HUES64 (cell line): Measurements from ENCODE around the gene PDLIM3. TPM values are rescaled to one million over a fixed set of nuclear protein-coding genes. Genes with fewer than 3 reads are reported as not detected.
A peak's percentile ranks its signal among the peaks of the same experiment; 100 is the strongest.

Source experiments
- H3K27ac ChIP-seq: 2 replicates; pipeline ENCODE4 v1.7.0; 2013; ENCODE audit warnings: low read depth, low read length, inconsistent platforms
- H3K27me3 ChIP-seq: 2 replicates; pipeline ENCODE4 v1.6.1; 2013; ENCODE audit warnings: mild to moderate bottlenecking, low read length; ENCODE audit not compliant: insufficient read depth
- H3K36me3 ChIP-seq: 2 replicates; pipeline ENCODE4 v1.6.1; 2013; ENCODE audit warnings: mild to moderate bottlenecking, low read length; ENCODE audit not compliant: insufficient read depth
- H3K4me1 ChIP-seq: 2 replicates; pipeline ENCODE4 v1.6.1; 2013; ENCODE audit warnings: mild to moderate bottlenecking, low read length, moderate library complexity; ENCODE audit not compliant: insufficient read depth
- H3K4me3 ChIP-seq: 2 replicates; pipeline ENCODE4 v1.5.1; 2013; ENCODE audit warnings: mild to moderate bottlenecking, low read length, moderate library complexity
- H3K9ac ChIP-seq: 2 replicates; pipeline ENCODE4 v1.6.1; 2013; ENCODE audit warnings: mild to moderate bottlenecking, low read depth, low read length
- H3K9me3 ChIP-seq: 2 replicates; pipeline ENCODE4 v1.6.1; 2013; ENCODE audit warnings: low read depth, low read length; ENCODE audit not compliant: insufficient read depth
- WGBS: fragments of 150-250, 120-280 bp; methylation state at CpG from one replicate; pipeline ENCODE4 v1.1.7; 2013; ENCODE audit warnings: missing lambda C conversion rate; 5-methylcytosine and 5-hydroxymethylcytosine counted together
- polyA plus RNA-seq, 2 experiments: library from polyadenylated mRNA; stranded (reverse); fragments of 50-300 nt; gene quantifications; one replicate each; pipeline ENCODE4 v1.2.3, GENCODE V29; 2013

Gene PDLIM3
- polyA plus RNA-seq (2013, experiment 1 of 2) = 3.5 TPM
- polyA plus RNA-seq (2013, experiment 2 of 2) = 3.7 TPM

GRCh38 chr4:185534866-185535611 lies at the start of gene PDLIM3:
Gene PDLIM3, minus strand, starts transcription at chr4:185535507. Its CDS starts 73 bp downstream, at chr4:185535434.
- WGBS = under 1% methylated on average over 62 of the region's 66 CpGs
- H3K27ac ChIP-seq = no peak within 1 kb of the TSS

GRCh38 chr4:185583813-185584212 lies 48.5 kb upstream of the PDLIM3 start:
- WGBS = 96% methylated on average over 1 of the region's 1 CpG
- Histone ChIP-seq H3K9ac (no peak overlapping the region), H3K36me3 (no peaks in the 10 kb centered on the region), H3K27me3 (peaks cover 23% of the 10 kb centered on the region), H3K4me3 (no peak overlapping the region), H3K4me1 (peaks cover 30% of the 10 kb centered on the region), H3K27ac (no peak overlapping the region), H3K9me3 (no peaks in the 10 kb centered on the region)

More at GRCh38 chr4:185534866-185535611, at the start of gene PDLIM3:
- H3K27me3 ChIP-seq = peaks cover 43% of the 10 kb centered on the region
- peak within 1 kb of the TSS; percentile 61 for H3K9ac ChIP-seq
- H3K9me3 ChIP-seq = no peaks in the 10 kb centered on the region
- H3K4me1 ChIP-seq = peaks cover 13% of the 10 kb centered on the region
- peak within 1 kb of the TSS; percentile 84 for H3K4me3 ChIP-seq
- H3K36me3 ChIP-seq = no peaks in the 10 kb centered on the region

GRCh38 chr4:185582651-185583400 lies 47.5 kb upstream of the PDLIM3 start:
- H3K27me3 ChIP-seq = peaks cover 15% of the 10 kb centered on the region
- H3K4me3 ChIP-seq = no peak overlapping the region
- 88% methylated on average over 5 of the region's 7 CpGs for WGBS
- no peak overlapping the region for H3K9ac ChIP-seq
- peaks cover 26% of the 10 kb centered on the region for H3K4me1 ChIP-seq
- H3K27ac ChIP-seq = no peak overlapping the region
- no peaks in the 10 kb centered on the region for H3K9me3 ChIP-seq
- no peaks in the 10 kb centered on the region for H3K36me3 ChIP-seq

- peaks cover 5% of the 10 kb centered on the region; the same call in 1 of the 2 replicates for H3K4me1 ChIP-seq
- no peak overlapping the region for H3K9ac ChIP-seq
- no peaks in the 10 kb centered on the region for H3K9me3 ChIP-seq
- H3K36me3 ChIP-seq = no peaks in the 10 kb centered on the region
- no peak overlapping the region for H3K27ac ChIP-seq
- WGBS = 88% methylated on average over 12 of the region's 12 CpGs
- H3K27me3 ChIP-seq = no peaks in the 10 kb centered on the region
- H3K4me3 ChIP-seq = no peak overlapping the region
These were observed 45.4 kb upstream of the PDLIM3 start for GRCh38 chr4:185580699-185581098.

- 88% methylated on average over 3 of the region's 3 CpGs for WGBS
- peaks cover 10% of the 10 kb centered on the region; the same call in 1 of the 2 replicates for H3K4me1 ChIP-seq
These were observed 43.0 kb upstream of the PDLIM3 start for GRCh38 chr4:185578284-185578683.

GRCh38 chr4:185576962-185577950 lies 41.9 kb upstream of the PDLIM3 start:
- Histone ChIP-seq H3K36me3 (no peaks in the 10 kb centered on the region), H3K9me3 (no peaks in the 10 kb centered on the region), H3K27ac (no peak overlapping the region), H3K4me1 (peaks cover 12% of the 10 kb centered on the region; the same call in 1 of the 2 replicates), H3K4me3 (no peak overlapping the region), H3K27me3 (no peaks in the 10 kb centered on the region), H3K9ac (no peak overlapping the region)
- WGBS = 92% methylated on average over 8 of the region's 8 CpGs

More at GRCh38 chr4:185578284-185578683, 43.0 kb upstream of the PDLIM3 start:
- Histone ChIP-seq H3K4me3 (no peak overlapping the region), H3K9ac (no peak overlapping the region), H3K27me3 (no peaks in the 10 kb centered on the region), H3K9me3 (no peaks in the 10 kb centered on the region), H3K36me3 (no peaks in the 10 kb centered on the region), H3K27ac (no peak overlapping the region)

GRCh38 chr4:185576314-185576961 lies 41.1 kb upstream of the PDLIM3 start:
- H3K27ac ChIP-seq = no peak overlapping the region
- peaks cover 12% of the 10 kb centered on the region; the same call in 1 of the 2 replicates for H3K4me1 ChIP-seq
- H3K9ac ChIP-seq = no peak overlapping the region
- H3K9me3 ChIP-seq = no peaks in the 10 kb centered on the region
- no peak overlapping the region for H3K4me3 ChIP-seq
- H3K27me3 ChIP-seq = no peaks in the 10 kb centered on the region
- WGBS = 96% methylated on average over 8 of the region's 9 CpGs
- no peaks in the 10 kb centered on the region for H3K36me3 ChIP-seq

GRCh38 chr4:185573651-185574199 lies 38.4 kb upstream of the PDLIM3 start:
- H3K4me1 ChIP-seq = peaks cover 12% of the 10 kb centered on the region; the same call in 1 of the 2 replicates
- H3K9ac ChIP-seq = no peak overlapping the region
- no peaks in the 10 kb centered on the region for H3K9me3 ChIP-seq
- peak overlapping the region; percentile 16; the same call in 1 of the 2 replicates for H3K27ac ChIP-seq
- no peaks in the 10 kb centered on the region for H3K27me3 ChIP-seq
- 54% methylated on average over 10 of the region's 10 CpGs for WGBS
- H3K36me3 ChIP-seq = no peaks in the 10 kb centered on the region
- H3K4me3 ChIP-seq = no peak overlapping the region

GRCh38 chr4:185570727-185571126 lies 35.4 kb upstream of the PDLIM3 start:
- H3K4me3 ChIP-seq = no peak overlapping the region
- H3K27me3 ChIP-seq = no peaks in the 10 kb centered on the region
- H3K4me1 ChIP-seq = peaks cover 12% of the 10 kb centered on the region; the same call in 1 of the 2 replicates
- WGBS = 93% methylated on average over 2 of the region's 3 CpGs
- H3K9me3 ChIP-seq = no peaks in the 10 kb centered on the region
- no peaks in the 10 kb centered on the region for H3K36me3 ChIP-seq
- H3K27ac ChIP-seq = no peak overlapping the region
- no peak overlapping the region for H3K9ac ChIP-seq
